SH-SY5Y (cell line): ENCODE measurements around the gene MLXIP.

Experiments
- GATA2 ChIP-seq: IDR thresholded peaks from 2 replicates; pipeline ENCODE4 v1.6.1; 2011; ENCODE audit warnings: mild to moderate bottlenecking, low read depth, low read length
- GATA3 ChIP-seq: IDR thresholded peaks from 2 replicates; pipeline ENCODE4 v1.6.1; 2011; ENCODE audit warnings: low read depth, mild to moderate bottlenecking, low read length, moderate library complexity

- TF ChIP-seq GATA3, result no peak
- no peak for TF ChIP-seq GATA2
These were observed 19.0 kb downstream of the MLXIP start for GRCh38 chr12:122097584-122097926.
